Measurements from ENCODE around the gene COMP. TPM values are rescaled to one million over a fixed set of nuclear protein-coding genes. Genes with fewer than 3 reads are reported as not detected.

Gene COMP
- total RNA-seq, 1 donor from 2014 or later: 0.98 TPM

DNA sequence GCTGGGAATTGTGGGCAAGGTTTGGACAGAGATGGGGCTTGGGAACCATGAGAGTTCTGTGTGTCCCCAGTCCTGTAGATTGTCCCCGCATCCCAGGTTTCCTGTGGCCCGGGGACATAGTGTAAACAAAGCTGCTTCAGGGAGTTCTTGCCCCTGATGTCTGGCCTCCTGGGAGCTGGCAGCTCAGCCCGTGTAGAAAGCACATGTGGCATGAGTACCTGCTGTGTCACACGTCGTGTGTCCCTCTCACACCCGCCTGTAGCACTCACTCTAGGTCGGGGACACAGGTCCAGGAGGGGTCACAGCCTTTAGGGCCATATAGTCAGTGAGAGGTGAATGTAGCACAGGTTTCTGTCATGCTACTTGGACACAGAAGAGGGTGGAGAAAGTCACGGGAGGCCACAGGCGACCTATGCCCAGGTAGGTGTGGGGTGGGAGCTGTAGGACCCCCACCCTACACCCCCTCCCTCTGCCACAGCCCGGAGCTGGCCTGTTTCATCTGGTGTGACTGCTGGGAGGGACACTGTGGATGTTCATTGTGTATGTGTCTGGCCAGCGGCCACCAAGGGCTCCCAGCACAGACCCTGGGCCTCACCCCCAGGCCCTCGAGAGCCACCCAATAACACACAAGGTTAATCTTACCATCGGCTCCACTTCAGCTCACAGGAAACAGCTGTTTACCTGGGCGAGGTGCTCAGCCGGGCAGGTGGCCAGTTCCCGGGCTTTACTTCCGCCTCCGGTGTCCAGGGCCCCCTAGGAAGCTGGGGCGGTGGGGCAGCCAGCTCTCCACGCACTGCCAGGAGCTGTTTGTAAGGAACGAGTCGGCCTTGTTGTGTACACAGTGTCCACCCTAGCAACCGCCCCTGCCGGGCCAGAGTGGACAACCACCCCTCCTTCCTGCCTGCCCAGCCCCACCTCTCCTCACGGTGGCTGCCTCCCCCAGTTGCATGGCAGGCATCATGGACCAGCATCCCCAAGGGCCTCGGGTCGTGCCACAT lies 49.7 kb downstream of the COMP start:
- H3K27me3 ChIP-seq: no peaks in the 10 kb centered on the region
- H3K36me3 ChIP-seq: no peaks in the 10 kb centered on the region
- H3K4me3 ChIP-seq: no peak overlapping the region
- intact Hi-C loops (cut with DNase I): no loop called here
- no peak for DNase-seq (ENCODE audit: extremely low spot score in 2 of 2)
- TF ChIP-seq POLR2AphosphoS5 (IDR thresholded peaks at IDR 0.05; ENCODE audit: insufficient read depth in 1 of 2, low read depth in 1 of 2) (no peak), POLR2A (IDR thresholded peaks at IDR 0.05) (no peak)
- TF ChIP-seq, protein P1, sequence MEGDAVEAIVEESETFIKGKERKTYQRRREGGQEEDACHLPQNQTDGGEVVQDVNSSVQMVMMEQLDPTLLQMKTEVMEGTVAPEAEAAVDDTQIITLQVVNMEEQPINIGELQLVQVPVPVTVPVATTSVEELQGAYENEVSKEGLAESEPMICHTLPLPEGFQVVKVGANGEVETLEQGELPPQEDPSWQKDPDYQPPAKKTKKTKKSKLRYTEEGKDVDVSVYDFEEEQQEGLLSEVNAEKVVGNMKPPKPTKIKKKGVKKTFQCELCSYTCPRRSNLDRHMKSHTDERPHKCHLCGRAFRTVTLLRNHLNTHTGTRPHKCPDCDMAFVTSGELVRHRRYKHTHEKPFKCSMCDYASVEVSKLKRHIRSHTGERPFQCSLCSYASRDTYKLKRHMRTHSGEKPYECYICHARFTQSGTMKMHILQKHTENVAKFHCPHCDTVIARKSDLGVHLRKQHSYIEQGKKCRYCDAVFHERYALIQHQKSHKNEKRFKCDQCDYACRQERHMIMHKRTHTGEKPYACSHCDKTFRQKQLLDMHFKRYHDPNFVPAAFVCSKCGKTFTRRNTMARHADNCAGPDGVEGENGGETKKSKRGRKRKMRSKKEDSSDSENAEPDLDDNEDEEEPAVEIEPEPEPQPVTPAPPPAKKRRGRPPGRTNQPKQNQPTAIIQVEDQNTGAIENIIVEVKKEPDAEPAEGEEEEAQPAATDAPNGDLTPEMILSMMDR (IDR thresholded peaks at IDR 0.05): no peak
- no peak overlapping the region for H3K27ac ChIP-seq
- H3K4me1 ChIP-seq: peaks cover 28% of the 10 kb centered on the region
- H3K9me3 ChIP-seq: no peaks in the 10 kb centered on the region

DNA sequence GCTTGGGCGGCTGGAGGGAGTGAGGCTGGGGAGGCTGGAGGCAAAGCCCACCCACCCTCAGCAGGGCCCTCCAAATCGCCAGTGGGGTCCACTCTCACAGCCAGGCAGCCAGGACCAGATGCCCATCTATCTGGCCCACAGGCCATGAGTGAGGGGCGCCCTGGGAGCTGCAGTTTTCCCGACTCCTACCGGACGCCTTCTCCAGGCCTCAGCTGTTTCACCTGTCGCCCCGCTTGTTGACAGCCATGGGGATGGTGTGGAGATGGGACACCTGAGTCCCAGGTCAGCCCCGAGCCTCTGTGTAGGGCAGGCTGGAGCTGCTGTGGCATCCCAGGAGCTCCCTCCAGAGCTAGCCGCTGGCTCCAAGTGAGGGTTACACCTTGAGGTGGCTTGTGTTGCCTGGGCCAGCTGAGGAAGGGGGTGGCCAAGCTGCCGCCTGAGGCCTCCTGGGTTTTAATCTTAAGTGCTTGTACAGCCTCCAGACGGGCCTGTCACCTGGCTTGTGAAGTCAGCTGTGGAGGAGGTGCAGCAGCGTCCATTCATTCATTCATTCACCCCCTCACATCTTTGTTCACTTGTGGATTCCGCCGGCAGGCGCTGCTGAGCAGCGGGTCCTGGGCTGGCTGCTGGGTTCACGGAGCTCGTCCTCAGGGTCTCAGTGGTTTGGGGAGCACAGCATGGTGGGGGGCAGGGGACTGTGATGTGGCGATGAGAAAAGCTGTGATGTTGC lies 52.0 kb downstream of the COMP start:
- Histone ChIP-seq H3K27me3 (no peaks in the 10 kb centered on the region), H3K4me3 (no peak overlapping the region), H3K27ac (no peak overlapping the region), H3K36me3 (no peaks in the 10 kb centered on the region), H3K4me1 (peaks cover 28% of the 10 kb centered on the region), H3K9me3 (no peaks in the 10 kb centered on the region)
- TF ChIP-seq, protein P1 (IDR thresholded peaks at IDR 0.05): no peak
- TF ChIP-seq POLR2A (IDR thresholded peaks at IDR 0.05) (no peak), POLR2AphosphoS5 (IDR thresholded peaks at IDR 0.05; ENCODE audit: insufficient read depth in 1 of 2, low read depth in 1 of 2) (no peak)
- intact Hi-C loops (cut with DNase I): no loop called here
- no peak for DNase-seq (ENCODE audit: extremely low spot score in 2 of 2)

DNA sequence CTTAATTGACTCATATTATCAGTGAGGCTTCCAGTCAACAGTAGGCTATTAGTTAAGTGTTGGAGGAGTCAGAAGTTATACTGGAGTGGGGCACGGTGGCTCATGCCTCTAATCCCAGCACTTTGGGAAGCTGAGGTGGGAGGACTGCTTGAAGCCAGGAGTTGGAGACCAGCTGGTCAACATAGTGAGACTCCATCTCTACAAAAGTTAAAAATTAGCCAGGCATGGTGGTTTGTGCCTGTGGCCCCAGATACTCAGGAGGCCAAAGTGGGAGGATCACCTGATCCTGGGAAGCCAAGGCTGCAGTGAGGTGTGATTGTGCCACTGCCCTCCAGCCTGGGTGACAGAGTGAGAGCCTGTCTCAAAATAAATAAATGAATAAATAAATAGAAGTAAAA lies 53.2 kb downstream of the COMP start:
- intact Hi-C loops (cut with DNase I): no loop called here
- TF ChIP-seq POLR2A (IDR thresholded peaks at IDR 0.05) (no peak), POLR2AphosphoS5 (IDR thresholded peaks at IDR 0.05; ENCODE audit: insufficient read depth in 1 of 2, low read depth in 1 of 2) (no peak)
- TF ChIP-seq, protein P1 (IDR thresholded peaks at IDR 0.05): no peak
- Histone ChIP-seq H3K27me3 (no peaks in the 10 kb centered on the region), H3K36me3 (no peaks in the 10 kb centered on the region), H3K4me3 (no peak overlapping the region), H3K27ac (no peak overlapping the region), H3K4me1 (peaks cover 30% of the 10 kb centered on the region), H3K9me3 (no peaks in the 10 kb centered on the region)
- no peak for DNase-seq (ENCODE audit: extremely low spot score in 2 of 2)

DNA sequence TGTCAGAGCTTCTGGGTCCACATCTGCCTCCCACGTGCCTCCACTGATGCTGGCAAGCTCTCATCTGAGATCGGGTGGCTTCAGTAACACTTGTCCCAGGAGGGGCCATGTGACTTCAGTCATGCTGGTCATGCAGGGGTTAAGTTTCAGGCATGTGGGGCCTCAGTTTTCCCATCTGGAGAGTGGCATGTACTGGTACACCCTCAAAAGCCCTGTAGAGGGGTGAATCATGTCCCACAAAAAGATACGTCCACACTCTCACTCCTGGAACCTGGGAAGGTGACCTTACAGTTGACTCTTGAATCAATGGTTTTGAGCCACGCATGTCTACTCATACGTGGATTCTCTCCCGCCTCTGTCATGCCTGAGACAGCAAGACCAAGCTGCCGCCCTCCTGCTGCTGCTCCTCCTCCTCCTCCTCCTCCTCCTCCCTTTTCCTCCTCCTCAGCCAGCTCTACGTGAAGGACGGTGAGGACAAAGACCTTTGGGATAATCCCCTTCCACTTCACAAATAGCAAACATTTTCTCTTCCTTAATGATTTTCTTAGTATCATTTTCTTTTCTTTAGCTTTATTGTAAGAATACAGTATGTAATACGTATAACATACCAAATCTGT lies 53.7 kb downstream of the COMP start:
- DNase-seq (ENCODE audit: extremely low spot score in 2 of 2): no peak
- intact Hi-C loops (cut with DNase I): no loop called here
- Histone ChIP-seq H3K27me3 (no peaks in the 10 kb centered on the region), H3K4me1 (peaks cover 26% of the 10 kb centered on the region), H3K9me3 (no peaks in the 10 kb centered on the region), H3K4me3 (no peak overlapping the region), H3K36me3 (no peaks in the 10 kb centered on the region), H3K27ac (no peak overlapping the region)
- TF ChIP-seq, protein P1 (IDR thresholded peaks at IDR 0.05): no peak
- TF ChIP-seq POLR2AphosphoS5 (IDR thresholded peaks at IDR 0.05; ENCODE audit: insufficient read depth in 1 of 2, low read depth in 1 of 2) (no peak), POLR2A (IDR thresholded peaks at IDR 0.05) (no peak)
